A673 (cell line): ENCODE measurements around the gene ZFAND4.

Source experiments
- CTCF ChIP-seq: fragments of 300-800, 200-600 bp; sonication (generic); conservative IDR thresholded peaks from 2 replicates; pipeline ENCODE4 v1.5.1; 2017; ENCODE audit warnings: low read depth, mild to moderate bottlenecking, antibody characterized with exemption, low read length, moderate library complexity, mixed read lengths
- EZH2 ChIP-seq: fragments of 200-600 bp; sonication (generic); IDR thresholded peaks from 2 replicates; pipeline ENCODE4 v1.6.1; 2017; ENCODE audit warnings: borderline replicate concordance, low read depth, mild to moderate bottlenecking, mixed read lengths, antibody characterized with exemption, low read length; ENCODE audit not compliant: poor library complexity, severe bottlenecking

DNA sequence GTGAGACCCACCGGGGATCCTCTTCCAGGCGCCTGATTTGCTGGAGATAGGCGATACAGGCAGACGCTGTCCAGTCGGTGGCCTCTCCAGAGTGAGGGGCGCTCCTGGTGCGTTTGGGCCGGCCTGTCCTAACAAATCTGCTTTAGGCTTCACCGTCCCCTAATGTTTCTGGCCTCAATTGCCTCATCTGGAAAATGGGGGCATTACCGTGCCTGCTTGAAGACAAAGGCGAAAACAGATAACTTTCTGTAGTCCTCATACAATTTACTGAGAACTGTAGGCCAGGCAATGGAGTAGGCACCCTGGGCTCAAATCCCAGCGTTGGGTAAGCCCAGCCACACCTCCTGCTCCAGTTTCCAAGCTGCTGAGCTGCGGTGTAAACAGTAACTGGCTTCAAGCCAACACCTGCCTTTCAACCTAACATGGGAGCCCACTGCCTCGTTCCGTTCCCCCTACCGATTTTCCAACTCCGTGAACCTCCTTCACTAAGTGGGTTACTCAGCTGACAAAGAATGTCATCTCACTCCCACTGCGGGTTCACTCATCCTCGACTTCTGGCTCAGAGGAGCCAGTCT lies 589 bp upstream of the ZFAND4 start:
- TF ChIP-seq CTCF = no peak
- no peak for TF ChIP-seq EZH2
